ENCODE results near the gene BSN.

DNA sequence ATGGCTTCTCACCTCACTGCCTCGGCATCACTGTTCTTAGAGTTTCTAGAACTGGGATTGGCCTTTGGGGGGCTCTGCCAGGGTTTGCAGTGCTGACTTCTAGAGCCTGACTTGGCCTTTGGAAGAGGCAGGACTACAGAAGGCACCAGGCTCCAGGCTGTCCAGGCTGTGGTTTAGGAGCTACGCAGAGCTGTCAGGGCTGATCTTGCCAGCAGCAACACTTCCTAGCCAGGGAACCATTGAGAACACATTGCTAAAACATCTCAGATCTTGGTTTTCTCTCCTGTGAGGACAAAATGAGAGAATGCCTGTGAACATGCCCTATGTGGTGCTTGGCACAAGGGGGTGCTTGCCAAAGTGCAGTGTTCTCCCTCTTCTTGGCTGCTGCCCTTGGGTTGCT is 85.3 kb downstream of the BSN start:
- TF ChIP-seq CTCF (IDR thresholded peaks at IDR 0.05) = no peak
- TF ChIP-seq POLR2A (IDR thresholded peaks at IDR 0.05) = no peak

Data from heart left ventricle (tissue), 13 donors.